ENCODE data around the gene PSMD5. TPM values are rescaled to one million over a fixed set of nuclear protein-coding genes. Genes with fewer than 3 reads are reported as not detected.

Gene PSMD5
- total RNA-seq, 2 donors from 2014 or later: 33.2 to 60.2 TPM

DNA sequence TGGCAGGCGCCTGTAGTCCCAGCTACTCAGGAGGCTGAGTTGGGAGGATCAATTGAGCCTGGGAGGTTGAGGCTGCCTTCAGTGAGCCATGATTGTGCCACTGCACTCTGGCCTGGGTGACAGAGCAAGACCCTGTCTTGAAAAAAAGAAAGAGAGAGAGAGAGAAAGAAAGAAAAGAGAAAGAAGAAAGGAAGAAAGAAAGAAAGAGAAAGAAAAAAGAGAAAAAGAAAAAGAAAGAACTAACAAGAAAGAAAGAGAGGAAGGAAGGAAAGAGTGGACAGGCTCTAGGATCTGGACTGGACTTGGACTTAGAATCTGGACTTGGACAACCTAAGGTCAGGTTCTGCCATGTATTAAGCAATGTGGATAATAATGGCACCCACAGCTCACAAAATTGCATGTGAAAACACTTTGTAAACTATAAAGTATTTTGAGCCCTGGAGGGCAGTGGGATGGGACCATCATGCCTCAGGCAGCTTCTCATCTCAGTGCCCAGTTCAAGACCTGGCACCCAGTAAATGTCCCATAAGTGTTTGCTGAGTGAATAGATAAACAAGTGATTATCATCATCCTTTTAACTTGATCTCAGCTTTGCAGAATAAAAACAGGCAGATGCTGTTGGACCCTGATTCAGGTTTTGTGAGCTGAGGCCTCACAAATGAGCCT lies 47.0 kb upstream of the PSMD5 start:
- peaks cover 10% of the 10 kb centered on the region for H3K4me1 ChIP-seq
- no peaks in the 10 kb centered on the region for H3K36me3 ChIP-seq
- no peak overlapping the region for H3K27ac ChIP-seq
- no peak overlapping the region for H3K9ac ChIP-seq (ENCODE audit: low read depth in 2 of 2, low read length in 2 of 2)
- no peaks in the 10 kb centered on the region for H3K9me3 ChIP-seq
- TF ChIP-seq, protein P1, sequence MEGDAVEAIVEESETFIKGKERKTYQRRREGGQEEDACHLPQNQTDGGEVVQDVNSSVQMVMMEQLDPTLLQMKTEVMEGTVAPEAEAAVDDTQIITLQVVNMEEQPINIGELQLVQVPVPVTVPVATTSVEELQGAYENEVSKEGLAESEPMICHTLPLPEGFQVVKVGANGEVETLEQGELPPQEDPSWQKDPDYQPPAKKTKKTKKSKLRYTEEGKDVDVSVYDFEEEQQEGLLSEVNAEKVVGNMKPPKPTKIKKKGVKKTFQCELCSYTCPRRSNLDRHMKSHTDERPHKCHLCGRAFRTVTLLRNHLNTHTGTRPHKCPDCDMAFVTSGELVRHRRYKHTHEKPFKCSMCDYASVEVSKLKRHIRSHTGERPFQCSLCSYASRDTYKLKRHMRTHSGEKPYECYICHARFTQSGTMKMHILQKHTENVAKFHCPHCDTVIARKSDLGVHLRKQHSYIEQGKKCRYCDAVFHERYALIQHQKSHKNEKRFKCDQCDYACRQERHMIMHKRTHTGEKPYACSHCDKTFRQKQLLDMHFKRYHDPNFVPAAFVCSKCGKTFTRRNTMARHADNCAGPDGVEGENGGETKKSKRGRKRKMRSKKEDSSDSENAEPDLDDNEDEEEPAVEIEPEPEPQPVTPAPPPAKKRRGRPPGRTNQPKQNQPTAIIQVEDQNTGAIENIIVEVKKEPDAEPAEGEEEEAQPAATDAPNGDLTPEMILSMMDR (IDR thresholded peaks at IDR 0.05): no peak
- H3K27me3 ChIP-seq: no peaks in the 10 kb centered on the region
- H3K4me3 ChIP-seq: no peak overlapping the region
- intact Hi-C loops (cut with DNase I): no loop called here
- no peak for DNase-seq

DNA sequence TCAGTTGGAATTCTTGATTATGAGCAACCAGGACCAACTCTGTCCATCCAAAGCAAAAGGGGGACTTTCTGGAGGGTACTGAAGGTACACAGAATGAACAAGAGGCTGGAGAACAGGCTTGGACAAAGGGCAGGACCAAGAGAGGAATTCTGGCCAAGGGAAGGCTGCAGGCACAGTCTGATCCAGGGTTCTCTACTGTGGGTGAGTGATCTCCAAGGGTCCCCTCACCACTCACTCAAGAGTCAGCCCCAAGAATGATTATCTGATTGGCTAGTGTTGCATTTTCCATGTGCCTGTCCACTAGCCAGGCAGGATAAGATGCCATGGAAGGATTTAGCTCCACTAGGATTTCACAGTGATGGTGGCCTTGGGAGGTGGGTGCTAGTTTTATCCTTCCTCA lies 45.9 kb upstream of the PSMD5 start:
- DNase-seq: no peak
- intact Hi-C loops (cut with DNase I): no loop called here
- H3K9me3 ChIP-seq: no peaks in the 10 kb centered on the region
- TF ChIP-seq, protein P1 (IDR thresholded peaks at IDR 0.05): no peak
- H3K4me1 ChIP-seq: peaks cover 10% of the 10 kb centered on the region
- no peak overlapping the region for H3K9ac ChIP-seq (ENCODE audit: low read depth in 2 of 2, low read length in 2 of 2)
- no peak overlapping the region for H3K4me3 ChIP-seq
- no peaks in the 10 kb centered on the region for H3K36me3 ChIP-seq
- no peak overlapping the region for H3K27ac ChIP-seq
- no peaks in the 10 kb centered on the region for H3K27me3 ChIP-seq

DNA sequence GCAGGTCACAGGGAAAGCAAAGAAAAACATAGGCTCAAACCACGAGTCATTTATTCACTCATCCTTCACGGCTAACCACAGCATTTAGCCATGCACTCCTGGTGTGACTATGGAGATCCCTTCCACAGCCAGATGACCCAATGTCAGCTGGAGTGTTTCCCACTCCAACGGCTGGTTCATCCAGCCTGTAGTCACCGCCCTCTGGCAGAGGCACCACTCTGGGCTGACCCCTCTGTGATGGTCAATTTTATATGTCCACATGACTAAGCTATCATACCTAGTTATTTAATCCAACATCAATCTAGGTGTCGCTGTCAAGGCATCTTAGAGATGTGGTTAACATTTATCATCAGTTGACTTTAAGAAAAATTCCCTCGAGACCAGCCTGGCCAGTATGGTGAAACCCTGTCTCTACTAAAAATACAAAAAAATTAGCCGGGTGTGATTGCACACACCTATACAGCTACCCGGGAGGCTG lies 43.8 kb upstream of the PSMD5 start:
- H3K27ac ChIP-seq: no peak overlapping the region
- intact Hi-C loops (cut with DNase I): no loop called here
- no peaks in the 10 kb centered on the region for H3K36me3 ChIP-seq
- no peak overlapping the region for H3K4me3 ChIP-seq
- no peaks in the 10 kb centered on the region for H3K27me3 ChIP-seq
- no peaks in the 10 kb centered on the region for H3K9me3 ChIP-seq
- TF ChIP-seq, protein P1 (IDR thresholded peaks at IDR 0.05): no peak
- H3K4me1 ChIP-seq: peaks cover 6% of the 10 kb centered on the region
- no peak for DNase-seq
- no peak overlapping the region for H3K9ac ChIP-seq (ENCODE audit: low read depth in 2 of 2, low read length in 2 of 2)

DNA sequence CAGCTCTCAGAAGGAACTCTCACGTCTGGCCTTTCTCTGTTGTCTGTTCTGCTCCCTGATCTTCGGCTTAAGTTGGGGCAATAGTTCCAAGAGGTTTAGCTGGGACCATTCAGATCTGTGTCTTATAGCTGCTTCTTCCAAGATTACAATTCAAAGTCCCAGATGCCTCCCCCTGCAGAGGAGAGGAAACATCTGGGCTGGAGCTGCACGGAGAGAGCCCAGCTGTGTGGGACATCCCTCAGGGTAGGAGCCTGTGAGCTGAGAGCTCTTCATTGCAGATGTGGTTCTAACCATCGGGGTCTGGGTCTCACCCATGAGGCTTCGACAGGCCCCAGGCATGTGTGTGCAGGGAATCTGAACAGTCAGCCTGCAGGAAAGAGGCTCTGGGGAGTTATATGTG lies 43.2 kb upstream of the PSMD5 start:
- no peaks in the 10 kb centered on the region for H3K36me3 ChIP-seq
- no peak overlapping the region for H3K4me3 ChIP-seq
- H3K27ac ChIP-seq: peak overlapping the region; percentile 59
- no peaks in the 10 kb centered on the region for H3K27me3 ChIP-seq
- DNase-seq: no peak
- intact Hi-C loops (cut with DNase I): no loop called here
- no peaks in the 10 kb centered on the region for H3K9me3 ChIP-seq
- peaks cover 6% of the 10 kb centered on the region for H3K4me1 ChIP-seq
- no peak overlapping the region for H3K9ac ChIP-seq (ENCODE audit: low read depth in 2 of 2, low read length in 2 of 2)
- TF ChIP-seq, protein P1 (IDR thresholded peaks at IDR 0.05): no peak

DNA sequence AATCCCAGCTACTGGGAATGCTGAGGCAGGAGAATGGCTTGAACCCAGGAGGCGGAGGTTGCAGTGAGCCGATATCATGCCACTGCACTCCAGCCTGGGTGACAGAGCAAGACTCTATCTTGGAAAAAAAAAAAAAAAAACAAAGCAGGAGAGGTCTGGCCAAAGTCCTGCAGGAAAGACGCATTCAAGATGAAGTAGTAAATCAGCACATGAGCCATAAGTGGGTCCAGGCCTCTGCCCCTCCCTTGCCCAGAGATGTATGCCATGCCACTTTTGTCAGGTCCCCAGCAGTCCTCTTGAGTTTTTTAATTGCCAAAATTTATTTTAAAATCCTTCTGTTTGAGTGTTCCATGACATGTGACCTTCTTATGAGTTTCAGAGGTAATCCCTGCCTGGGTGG lies 42.7 kb upstream of the PSMD5 start:
- H3K27me3 ChIP-seq: no peaks in the 10 kb centered on the region
- DNase-seq: no peak
- H3K4me3 ChIP-seq: no peak overlapping the region
- intact Hi-C loops (cut with DNase I): no loop called here
- no peak overlapping the region for H3K9ac ChIP-seq (ENCODE audit: low read depth in 2 of 2, low read length in 2 of 2)
- peaks cover 6% of the 10 kb centered on the region for H3K4me1 ChIP-seq
- no peaks in the 10 kb centered on the region for H3K9me3 ChIP-seq
- TF ChIP-seq, protein P1 (IDR thresholded peaks at IDR 0.05): no peak
- H3K27ac ChIP-seq: peak overlapping the region; percentile 59
- no peaks in the 10 kb centered on the region for H3K36me3 ChIP-seq

Measured in colonic mucosa (tissue), 4 donors.